NCI-H226 (cell line): ENCODE data around the gene SMYD3.
"Not testable (repeated sequence)": the region's sequence is repeated elsewhere in the genome, so short reads cannot be mapped to it uniquely, and the experiment has no call there.

Experiments used
- DNase-seq: peaks from one replicate; pipeline ENCODE4 v3.0.0-alpha.2; 2015

Gene SMYD3

GRCh38 chr1:246051909-246052518 is 455.1 kb downstream of the SMYD3 start:
- DNase-seq: no peak

GRCh38 chr1:246048693-246049092 is 458.4 kb downstream of the SMYD3 start:
- no peak for DNase-seq

- DNase-seq: no peak
Observed at GRCh38 chr1:246043556-246043955, 463.5 kb downstream of the SMYD3 start.

GRCh38 chr1:246041360-246041759 is 465.7 kb downstream of the SMYD3 start:
- no peak for DNase-seq

GRCh38 chr1:246040200-246040890 is 466.7 kb downstream of the SMYD3 start:
- no peak for DNase-seq

GRCh38 chr1:246039584-246039983 is 467.5 kb downstream of the SMYD3 start:
- DNase-seq: no peak

- no peak for DNase-seq
Observed at GRCh38 chr1:246037832-246038231, 469.2 kb downstream of the SMYD3 start.

- no peak for DNase-seq
Observed at GRCh38 chr1:246036175-246036574, 470.9 kb downstream of the SMYD3 start.

GRCh38 chr1:246035060-246035541 is 472.0 kb downstream of the SMYD3 start:
- DNase-seq: no peak

GRCh38 chr1:246034630-246035029 is 472.4 kb downstream of the SMYD3 start:
- DNase-seq: no peak

- DNase-seq: no peak
Observed at GRCh38 chr1:246032984-246033383, 474.1 kb downstream of the SMYD3 start.

GRCh38 chr1:246032031-246032551 is 475.0 kb downstream of the SMYD3 start:
- no peak for DNase-seq

GRCh38 chr1:246029616-246030015 is 477.5 kb downstream of the SMYD3 start:
- DNase-seq: no peak

- DNase-seq: not testable (repeated sequence)
Observed at GRCh38 chr1:246024118-246024517, 483.0 kb downstream of the SMYD3 start.

- no peak for DNase-seq
Observed at GRCh38 chr1:246020211-246020954, 486.7 kb downstream of the SMYD3 start.

GRCh38 chr1:246018146-246018545 is 488.9 kb downstream of the SMYD3 start:
- no peak for DNase-seq

- DNase-seq: peak; percentile 30
Observed at GRCh38 chr1:246012341-246012740, 494.7 kb downstream of the SMYD3 start.

- no peak for DNase-seq
Observed at GRCh38 chr1:246010386-246010785, 496.7 kb downstream of the SMYD3 start.

- DNase-seq: no peak
Observed at GRCh38 chr1:246008363-246008831, 498.7 kb downstream of the SMYD3 start.

GRCh38 chr1:246005067-246005466 is 502.0 kb downstream of the SMYD3 start:
- DNase-seq: peak; percentile 91

GRCh38 chr1:246004301-246004700 is 502.8 kb downstream of the SMYD3 start:
- no peak for DNase-seq

- no peak for DNase-seq
Observed at GRCh38 chr1:246003442-246003730, 503.7 kb downstream of the SMYD3 start.

GRCh38 chr1:246002725-246003441 is 504.2 kb downstream of the SMYD3 start:
- peak; percentile 53 for DNase-seq
